Measurements from ENCODE around the gene ADAMTS1. TPM values are rescaled to one million over a fixed set of nuclear protein-coding genes. Genes with fewer than 3 reads are reported as not detected.

The ADAMTS1 gene
- total RNA-seq, 1 donor = 2.2 TPM

GRCh38 chr21:26850116-26850643 lies 5.0 kb upstream of the ADAMTS1 start:
- peaks cover 13% of the 10 kb centered on the region for H3K4me1 ChIP-seq (ENCODE audit: insufficient read depth, low read length)
- peaks cover 38% of the 10 kb centered on the region for H3K27me3 ChIP-seq (ENCODE audit: insufficient read depth, low read length)
- no peaks in the 10 kb centered on the region for H3K9me3 ChIP-seq (ENCODE audit: low read depth, low read length)
- no peak overlapping the region for H3K4me3 ChIP-seq (ENCODE audit: low read length)

GRCh38 chr21:26849428-26850115 lies 4.4 kb upstream of the ADAMTS1 start:
- Histone ChIP-seq H3K4me3 (ENCODE audit: low read length) (no peak overlapping the region), H3K9me3 (ENCODE audit: low read depth, low read length) (no peaks in the 10 kb centered on the region), H3K27me3 (ENCODE audit: insufficient read depth, low read length) (peaks cover 44% of the 10 kb centered on the region), H3K4me1 (ENCODE audit: insufficient read depth, low read length) (peaks cover 19% of the 10 kb centered on the region)

GRCh38 chr21:26847921-26848320 lies 2.7 kb upstream of the ADAMTS1 start:
- no peak overlapping the region for H3K4me3 ChIP-seq (ENCODE audit: low read length)
- peaks cover 59% of the 10 kb centered on the region for H3K27me3 ChIP-seq (ENCODE audit: insufficient read depth, low read length)
- H3K4me1 ChIP-seq (ENCODE audit: insufficient read depth, low read length) = peaks cover 35% of the 10 kb centered on the region
- H3K9me3 ChIP-seq (ENCODE audit: low read depth, low read length) = no peaks in the 10 kb centered on the region

GRCh38 chr21:26847002-26847401 lies 1.8 kb upstream of the ADAMTS1 start:
- H3K9me3 ChIP-seq (ENCODE audit: low read depth, low read length) = no peaks in the 10 kb centered on the region
- peaks cover 37% of the 10 kb centered on the region for H3K4me1 ChIP-seq (ENCODE audit: insufficient read depth, low read length)
- peaks cover 68% of the 10 kb centered on the region for H3K27me3 ChIP-seq (ENCODE audit: insufficient read depth, low read length)
- no peak overlapping the region for H3K4me3 ChIP-seq (ENCODE audit: low read length)

GRCh38 chr21:26846036-26846931 lies 1.1 kb upstream of the ADAMTS1 start:
- Histone ChIP-seq H3K4me3 (ENCODE audit: low read length) (peak overlapping the region; percentile 3), H3K9me3 (ENCODE audit: low read depth, low read length) (no peaks in the 10 kb centered on the region), H3K27me3 (ENCODE audit: insufficient read depth, low read length) (peaks cover 68% of the 10 kb centered on the region), H3K4me1 (ENCODE audit: insufficient read depth, low read length) (peaks cover 37% of the 10 kb centered on the region)

GRCh38 chr21:26845759-26846035 lies 488 bp upstream of the ADAMTS1 start:
- H3K4me1 ChIP-seq (ENCODE audit: insufficient read depth, low read length) = peaks cover 37% of the 10 kb centered on the region
- peaks cover 68% of the 10 kb centered on the region for H3K27me3 ChIP-seq (ENCODE audit: insufficient read depth, low read length)
- no peak overlapping the region for H3K4me3 ChIP-seq (ENCODE audit: low read length)
- no peaks in the 10 kb centered on the region for H3K9me3 ChIP-seq (ENCODE audit: low read depth, low read length)

- Histone ChIP-seq H3K27me3 (ENCODE audit: insufficient read depth, low read length) (peaks cover 68% of the 10 kb centered on the region), H3K9me3 (ENCODE audit: low read depth, low read length) (no peaks in the 10 kb centered on the region), H3K4me1 (ENCODE audit: insufficient read depth, low read length) (peaks cover 37% of the 10 kb centered on the region), H3K4me3 (ENCODE audit: low read length) (peak overlapping the region; percentile 30)
These were observed 747 bp downstream of the ADAMTS1 start for GRCh38 chr21:26844258-26845065.

- Histone ChIP-seq H3K4me3 (ENCODE audit: low read length) (peak overlapping the region; percentile 30), H3K9me3 (ENCODE audit: low read depth, low read length) (no peaks in the 10 kb centered on the region), H3K27me3 (ENCODE audit: insufficient read depth, low read length) (peaks cover 64% of the 10 kb centered on the region), H3K4me1 (ENCODE audit: insufficient read depth, low read length) (peaks cover 37% of the 10 kb centered on the region)
These were observed 1.3 kb downstream of the ADAMTS1 start for GRCh38 chr21:26843933-26844257.

- Histone ChIP-seq H3K9me3 (ENCODE audit: low read depth, low read length) (no peaks in the 10 kb centered on the region), H3K27me3 (ENCODE audit: insufficient read depth, low read length) (peaks cover 60% of the 10 kb centered on the region), H3K4me1 (ENCODE audit: insufficient read depth, low read length) (peaks cover 37% of the 10 kb centered on the region), H3K4me3 (ENCODE audit: low read length) (peak overlapping the region; percentile 30)
These were observed 2.0 kb downstream of the ADAMTS1 start for GRCh38 chr21:26842974-26843932.

GRCh38 chr21:26842300-26842699 lies 2.9 kb downstream of the ADAMTS1 start:
- no peaks in the 10 kb centered on the region for H3K9me3 ChIP-seq (ENCODE audit: low read depth, low read length)
- H3K27me3 ChIP-seq (ENCODE audit: insufficient read depth, low read length) = peaks cover 50% of the 10 kb centered on the region
- peaks cover 37% of the 10 kb centered on the region for H3K4me1 ChIP-seq (ENCODE audit: insufficient read depth, low read length)
- no peak overlapping the region for H3K4me3 ChIP-seq (ENCODE audit: low read length)

GRCh38 chr21:26840912-26841311 lies 4.3 kb downstream of the ADAMTS1 start:
- no peak overlapping the region for H3K4me3 ChIP-seq (ENCODE audit: low read length)
- H3K27me3 ChIP-seq (ENCODE audit: insufficient read depth, low read length) = peaks cover 36% of the 10 kb centered on the region
- H3K4me1 ChIP-seq (ENCODE audit: insufficient read depth, low read length) = peaks cover 30% of the 10 kb centered on the region
- no peaks in the 10 kb centered on the region for H3K9me3 ChIP-seq (ENCODE audit: low read depth, low read length)

GRCh38 chr21:26840201-26840600 lies 5.0 kb downstream of the ADAMTS1 start:
- peaks cover 30% of the 10 kb centered on the region for H3K27me3 ChIP-seq (ENCODE audit: insufficient read depth, low read length)
- no peaks in the 10 kb centered on the region for H3K9me3 ChIP-seq (ENCODE audit: low read depth, low read length)
- peaks cover 24% of the 10 kb centered on the region for H3K4me1 ChIP-seq (ENCODE audit: insufficient read depth, low read length)
- no peak overlapping the region for H3K4me3 ChIP-seq (ENCODE audit: low read length)

- H3K4me1 ChIP-seq (ENCODE audit: insufficient read depth, low read length) = no peaks in the 10 kb centered on the region
- H3K27me3 ChIP-seq (ENCODE audit: insufficient read depth, low read length) = peaks cover 5% of the 10 kb centered on the region
- H3K4me3 ChIP-seq (ENCODE audit: low read length) = no peak overlapping the region
- H3K9me3 ChIP-seq (ENCODE audit: low read depth, low read length) = no peaks in the 10 kb centered on the region
These were observed 7.7 kb downstream of the ADAMTS1 start for GRCh38 chr21:26837539-26837938.

GRCh38 chr21:26836528-26836927 lies 8.7 kb downstream of the ADAMTS1 start:
- Histone ChIP-seq H3K4me1 (ENCODE audit: insufficient read depth, low read length) (no peaks in the 10 kb centered on the region), H3K4me3 (ENCODE audit: low read length) (no peak overlapping the region), H3K27me3 (ENCODE audit: insufficient read depth, low read length) (no peaks in the 10 kb centered on the region), H3K9me3 (ENCODE audit: low read depth, low read length) (no peaks in the 10 kb centered on the region)

Data from mononuclear cell (primary cell).